ENCODE measurements around the gene ZNF354B. TPM values are rescaled to one million over a fixed set of nuclear protein-coding genes. Genes with fewer than 3 reads are reported as not detected.
"Not testable (repeated sequence)": the region's sequence is repeated elsewhere in the genome, so short reads cannot be mapped to it uniquely, and the experiment has no call there.

The ZNF354B gene
- total RNA-seq, 1 donor = 12.5 TPM

GRCh38 chr5:178851951-178852350, 7.8 kb upstream of the ZNF354B start:
- TF ChIP-seq, protein P1, sequence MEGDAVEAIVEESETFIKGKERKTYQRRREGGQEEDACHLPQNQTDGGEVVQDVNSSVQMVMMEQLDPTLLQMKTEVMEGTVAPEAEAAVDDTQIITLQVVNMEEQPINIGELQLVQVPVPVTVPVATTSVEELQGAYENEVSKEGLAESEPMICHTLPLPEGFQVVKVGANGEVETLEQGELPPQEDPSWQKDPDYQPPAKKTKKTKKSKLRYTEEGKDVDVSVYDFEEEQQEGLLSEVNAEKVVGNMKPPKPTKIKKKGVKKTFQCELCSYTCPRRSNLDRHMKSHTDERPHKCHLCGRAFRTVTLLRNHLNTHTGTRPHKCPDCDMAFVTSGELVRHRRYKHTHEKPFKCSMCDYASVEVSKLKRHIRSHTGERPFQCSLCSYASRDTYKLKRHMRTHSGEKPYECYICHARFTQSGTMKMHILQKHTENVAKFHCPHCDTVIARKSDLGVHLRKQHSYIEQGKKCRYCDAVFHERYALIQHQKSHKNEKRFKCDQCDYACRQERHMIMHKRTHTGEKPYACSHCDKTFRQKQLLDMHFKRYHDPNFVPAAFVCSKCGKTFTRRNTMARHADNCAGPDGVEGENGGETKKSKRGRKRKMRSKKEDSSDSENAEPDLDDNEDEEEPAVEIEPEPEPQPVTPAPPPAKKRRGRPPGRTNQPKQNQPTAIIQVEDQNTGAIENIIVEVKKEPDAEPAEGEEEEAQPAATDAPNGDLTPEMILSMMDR (IDR thresholded peaks at IDR 0.05; ENCODE audit: insufficient read depth, low read depth, low read length) = no peak
- H3K4me3 ChIP-seq (ENCODE audit: low read depth, low read length) = no peak overlapping the region
- DNase-seq (ENCODE audit: low read depth) = no peak

DNA sequence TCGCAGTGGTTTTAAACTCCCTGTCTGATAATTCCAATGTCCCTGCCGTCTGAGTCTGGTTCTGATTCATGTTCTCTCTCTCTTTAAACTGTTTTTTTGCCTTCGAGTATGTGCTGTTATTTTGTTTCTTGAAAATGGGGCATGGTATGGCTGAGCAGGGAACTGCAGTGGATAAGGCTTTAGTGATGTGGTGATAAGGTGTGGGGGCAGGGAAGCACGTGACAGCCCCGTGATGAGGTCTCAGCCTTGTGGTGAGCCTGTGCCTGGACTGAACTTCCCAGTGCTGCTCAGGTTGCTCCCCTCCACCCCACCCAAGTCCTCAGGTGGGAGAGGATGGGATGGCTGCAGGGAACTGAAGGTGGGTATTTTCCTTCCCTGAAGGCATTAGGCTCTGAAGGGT, 5.5 kb upstream of the ZNF354B start:
- TF ChIP-seq, protein P1 (IDR thresholded peaks at IDR 0.05; ENCODE audit: insufficient read depth, low read depth, low read length) = no peak
- no peak overlapping the region for H3K4me3 ChIP-seq (ENCODE audit: low read depth, low read length)

DNA sequence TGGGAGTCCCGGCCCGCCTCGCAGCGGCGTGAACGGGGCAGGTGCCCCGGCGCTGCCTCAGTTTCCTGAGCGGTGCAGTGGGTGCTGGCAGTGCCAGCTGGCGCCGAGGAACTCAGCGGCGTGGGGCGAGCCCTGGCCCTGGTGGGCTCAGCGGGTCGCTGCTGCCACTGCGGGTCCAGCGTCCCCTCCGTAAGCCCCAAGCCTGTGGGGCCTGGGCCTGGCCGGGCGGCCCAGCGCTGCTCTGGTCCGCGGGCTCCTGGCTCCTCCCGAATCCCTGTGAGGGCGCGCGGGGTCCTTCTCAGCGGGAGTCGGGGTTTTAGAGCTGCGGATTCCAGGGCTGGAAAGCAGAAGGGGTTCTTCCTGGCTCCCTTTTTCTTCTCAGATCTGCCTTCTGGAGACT, 862 bp downstream of the ZNF354B start:
- not testable (repeated sequence) for DNase-seq (ENCODE audit: low read depth)
- peak overlapping the region; percentile 67 for H3K4me3 ChIP-seq (ENCODE audit: low read depth, low read length)

More for the DNA sequence above, 5.5 kb upstream of the ZNF354B start:
- DNase-seq (ENCODE audit: low read depth) = no peak

GRCh38 chr5:178861627-178862026, 1.9 kb downstream of the ZNF354B start:
- TF ChIP-seq, protein P1 (IDR thresholded peaks at IDR 0.05; ENCODE audit: insufficient read depth, low read depth, low read length) = no peak
- no peak overlapping the region for H3K4me3 ChIP-seq (ENCODE audit: low read depth, low read length)
- no peak for DNase-seq (ENCODE audit: low read depth)

- H3K4me3 ChIP-seq (ENCODE audit: low read depth, low read length) = no peak overlapping the region
- TF ChIP-seq, protein P1 (IDR thresholded peaks at IDR 0.05; ENCODE audit: insufficient read depth, low read depth, low read length) = no peak
- no peak for DNase-seq (ENCODE audit: low read depth)
Observed at GRCh38 chr5:178866946-178867345, 7.2 kb downstream of the ZNF354B start.

DNA sequence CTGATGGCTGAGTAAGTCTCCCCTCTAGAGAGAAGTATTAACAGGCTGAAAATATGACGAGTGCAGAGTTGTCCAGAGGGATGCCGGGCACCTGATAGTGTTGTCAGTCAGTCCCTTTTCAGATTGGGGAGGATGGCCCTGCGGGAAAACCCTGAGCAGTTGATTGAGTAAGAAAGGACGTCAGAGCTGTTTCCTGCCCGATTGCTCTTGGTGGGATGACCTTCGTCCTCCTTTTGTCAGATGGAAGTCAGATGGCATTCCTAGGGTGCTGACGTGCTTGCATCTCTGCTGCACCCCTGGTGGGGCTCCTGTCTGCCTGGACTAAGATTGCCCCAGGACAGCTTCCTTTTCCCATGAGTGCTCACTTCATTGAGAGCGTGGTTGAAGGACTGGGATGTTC, 9.8 kb downstream of the ZNF354B start:
- peak; percentile 5 for DNase-seq (ENCODE audit: low read depth)
- H3K4me3 ChIP-seq (ENCODE audit: low read depth, low read length) = no peak overlapping the region
- TF ChIP-seq, protein P1 (IDR thresholded peaks at IDR 0.05; ENCODE audit: insufficient read depth, low read depth, low read length) = no peak

DNA sequence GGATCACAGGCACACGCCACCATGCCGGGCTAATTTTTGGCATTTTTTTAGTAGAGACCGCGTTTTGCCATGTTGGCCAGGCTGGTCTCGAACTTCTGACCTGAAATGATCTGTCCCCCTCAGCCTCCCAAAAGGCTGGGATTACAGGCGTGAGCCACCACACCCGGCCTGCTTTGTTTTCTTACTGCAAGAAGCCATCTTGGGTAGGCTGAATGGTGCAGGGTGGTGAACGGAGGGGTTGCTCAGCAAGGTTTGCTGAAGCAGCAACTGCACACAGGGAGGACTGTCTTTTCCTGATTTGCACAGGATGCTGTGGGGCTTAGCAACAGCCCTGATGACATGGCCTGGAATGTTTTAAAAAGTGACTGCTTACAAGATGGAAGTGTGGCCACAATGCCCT, 10.7 kb downstream of the ZNF354B start:
- DNase-seq (ENCODE audit: low read depth) = no peak
- no peak overlapping the region for H3K4me3 ChIP-seq (ENCODE audit: low read depth, low read length)
- TF ChIP-seq, protein P1 (IDR thresholded peaks at IDR 0.05; ENCODE audit: insufficient read depth, low read depth, low read length) = no peak
